ENCODE results near the gene SYNJ1. TPM values are rescaled to one million over a fixed set of nuclear protein-coding genes. Genes with fewer than 3 reads are reported as not detected.

Gene SYNJ1
- total and polyA plus RNA-seq, 7 donors: 5.9 to 14.8 (median 10.8) TPM

DNA sequence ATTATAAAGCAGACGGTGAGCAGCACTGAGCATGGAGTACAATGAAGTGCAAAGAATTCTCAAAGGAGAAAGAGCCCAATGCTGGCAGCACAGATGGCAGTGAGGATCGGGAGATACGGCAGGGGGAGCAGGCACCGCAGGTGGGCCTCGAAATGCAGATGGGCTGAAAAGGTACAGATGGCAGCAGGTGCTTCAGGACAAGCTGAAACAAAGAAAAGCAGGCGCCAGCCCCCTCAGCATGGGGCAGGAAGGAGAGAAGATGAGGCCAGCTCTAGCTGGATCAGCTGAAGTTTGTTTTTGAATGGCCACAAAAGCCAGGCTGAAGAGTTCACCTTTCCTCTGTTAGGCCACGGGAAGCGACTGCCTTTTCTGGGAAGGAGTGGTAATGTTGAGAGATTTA, 123.3 kb downstream of the SYNJ1 start:
- no peak overlapping the region for H3K4me3 ChIP-seq
- no peak overlapping the region for H3K27ac ChIP-seq
- H3K27me3 ChIP-seq (ENCODE audit: insufficient read depth in 3 of 3, low read length in 2 of 3): no peaks in the 10 kb centered on the region
- H3K36me3 ChIP-seq (ENCODE audit: insufficient read depth in 1 of 2, low read depth in 1 of 2): peaks cover 13 to 87% of the 10 kb centered on the region in 2 donors
- 67 to 78% (median 78%) methylated on average over 8 of the region's 8 CpGs for WGBS, 3 donors
- no peaks in the 10 kb centered on the region for H3K4me1 ChIP-seq
- DNase-seq: no peak
- TF ChIP-seq, protein P1, sequence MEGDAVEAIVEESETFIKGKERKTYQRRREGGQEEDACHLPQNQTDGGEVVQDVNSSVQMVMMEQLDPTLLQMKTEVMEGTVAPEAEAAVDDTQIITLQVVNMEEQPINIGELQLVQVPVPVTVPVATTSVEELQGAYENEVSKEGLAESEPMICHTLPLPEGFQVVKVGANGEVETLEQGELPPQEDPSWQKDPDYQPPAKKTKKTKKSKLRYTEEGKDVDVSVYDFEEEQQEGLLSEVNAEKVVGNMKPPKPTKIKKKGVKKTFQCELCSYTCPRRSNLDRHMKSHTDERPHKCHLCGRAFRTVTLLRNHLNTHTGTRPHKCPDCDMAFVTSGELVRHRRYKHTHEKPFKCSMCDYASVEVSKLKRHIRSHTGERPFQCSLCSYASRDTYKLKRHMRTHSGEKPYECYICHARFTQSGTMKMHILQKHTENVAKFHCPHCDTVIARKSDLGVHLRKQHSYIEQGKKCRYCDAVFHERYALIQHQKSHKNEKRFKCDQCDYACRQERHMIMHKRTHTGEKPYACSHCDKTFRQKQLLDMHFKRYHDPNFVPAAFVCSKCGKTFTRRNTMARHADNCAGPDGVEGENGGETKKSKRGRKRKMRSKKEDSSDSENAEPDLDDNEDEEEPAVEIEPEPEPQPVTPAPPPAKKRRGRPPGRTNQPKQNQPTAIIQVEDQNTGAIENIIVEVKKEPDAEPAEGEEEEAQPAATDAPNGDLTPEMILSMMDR (IDR thresholded peaks at IDR 0.05): no peak
- intact Hi-C loops (cut with DNase I): loop anchor here in 1 of 2 donors (10.0 kb wide), 1 partner anchor 200 kb away; no protein-coding TSS in a partner anchor
- ATAC-seq: no peak
- no peaks in the 10 kb centered on the region for H3K9me3 ChIP-seq

DNA sequence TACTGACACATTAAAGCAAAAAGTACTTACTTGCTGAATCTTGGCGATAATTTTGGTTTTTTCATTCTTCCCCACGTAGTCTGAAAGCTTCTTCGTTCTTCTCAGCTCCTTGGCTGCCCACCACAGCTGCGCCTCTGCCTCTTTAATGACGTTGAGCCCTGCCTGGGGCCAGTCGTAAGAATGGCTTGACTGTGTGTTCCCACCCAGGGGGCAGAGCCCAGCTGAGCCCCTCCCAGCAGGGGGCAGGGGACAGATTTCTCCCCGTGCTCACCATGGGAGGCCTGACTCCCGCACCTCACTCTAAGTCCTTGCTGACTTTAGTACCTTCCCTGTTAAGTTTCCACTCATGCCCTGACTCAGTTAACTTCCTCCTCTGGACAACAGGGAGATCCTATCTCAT, 124.7 kb downstream of the SYNJ1 start:
- TF ChIP-seq, protein P1 (IDR thresholded peaks at IDR 0.05): no peak
- intact Hi-C loops (cut with DNase I): loop anchor here in 1 of 2 donors (10.0 kb wide), 1 partner anchor 198 kb away; no protein-coding TSS in a partner anchor

DNA sequence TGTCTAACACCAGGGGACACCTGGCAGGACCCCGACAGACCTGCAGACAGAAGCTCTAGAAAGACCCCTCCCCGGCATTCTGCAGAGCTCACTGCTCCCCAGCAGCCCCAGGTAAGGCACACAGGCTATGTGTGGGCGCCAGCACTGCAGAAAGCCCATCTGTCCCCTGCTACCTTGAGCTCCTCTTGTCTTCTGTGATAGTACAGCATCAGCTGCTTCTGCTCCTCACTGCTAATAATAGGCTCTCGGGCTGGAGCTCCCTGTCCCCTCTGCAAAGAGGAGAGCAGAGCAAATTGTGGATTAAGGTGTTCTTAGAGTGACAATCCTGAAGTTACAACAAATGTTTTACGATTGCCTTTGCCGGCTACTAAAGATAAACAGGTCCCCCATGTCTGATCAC, 125.7 kb downstream of the SYNJ1 start:
- Histone ChIP-seq H3K27ac (no peak overlapping the region), H3K36me3 (ENCODE audit: insufficient read depth in 1 of 2, low read depth in 1 of 2) (peaks cover 13 to 79% of the 10 kb centered on the region in 2 donors), H3K4me1 (no peaks in the 10 kb centered on the region), H3K4me3 (no peak overlapping the region), H3K9me3 (no peaks in the 10 kb centered on the region), H3K27me3 (ENCODE audit: insufficient read depth in 3 of 3, low read length in 2 of 3) (no peaks in the 10 kb centered on the region)
- intact Hi-C loops (cut with DNase I): loop anchor here in 1 of 2 donors (10.0 kb wide), 1 partner anchor 197 kb away; no protein-coding TSS in a partner anchor
- ATAC-seq (no peak), DNase-seq (no peak)
- 89 to 92% (median 90%) methylated on average over 6 of the region's 6 CpGs for WGBS, 3 donors
- TF ChIP-seq, protein P1 (IDR thresholded peaks at IDR 0.05): no peak

More for the DNA sequence above, 124.7 kb downstream of the SYNJ1 start:
- Histone ChIP-seq H3K36me3 (ENCODE audit: insufficient read depth in 1 of 2, low read depth in 1 of 2) (peaks cover 13 to 83% of the 10 kb centered on the region in 2 donors), H3K4me1 (no peaks in the 10 kb centered on the region), H3K27ac (no peak overlapping the region), H3K9me3 (no peaks in the 10 kb centered on the region), H3K27me3 (ENCODE audit: insufficient read depth in 3 of 3, low read length in 2 of 3) (no peaks in the 10 kb centered on the region), H3K4me3 (no peak overlapping the region)
- ATAC-seq (no peak), DNase-seq (no peak)
- WGBS, 3 donors: 68 to 73% (median 71%) methylated on average over 8 of the region's 8 CpGs

DNA sequence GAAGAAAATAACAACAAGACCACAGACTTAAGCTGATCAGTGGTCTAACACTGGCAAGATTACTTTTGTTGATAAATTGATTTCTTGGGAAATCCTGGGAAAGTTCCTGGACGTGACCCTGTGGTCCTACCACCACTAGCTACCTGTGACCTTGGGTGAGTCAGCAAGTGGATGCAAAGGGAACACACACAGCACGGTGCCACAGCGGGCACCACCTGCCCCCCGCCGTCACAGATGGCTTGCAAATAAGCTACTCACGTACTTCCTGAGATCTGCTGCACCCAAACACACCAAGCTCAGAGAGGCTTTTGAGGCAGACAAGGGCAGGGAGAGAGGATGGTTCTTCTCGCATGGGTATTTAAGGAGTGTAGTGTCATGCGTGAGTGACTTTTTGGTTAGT, 128.3 kb downstream of the SYNJ1 start:
- Histone ChIP-seq H3K36me3 (ENCODE audit: insufficient read depth in 1 of 2, low read depth in 1 of 2) (peaks cover 8 to 55% of the 10 kb centered on the region in 2 donors), H3K4me3 (no peak overlapping the region), H3K9me3 (no peaks in the 10 kb centered on the region), H3K27me3 (ENCODE audit: insufficient read depth in 3 of 3, low read length in 2 of 3) (no peaks in the 10 kb centered on the region), H3K27ac (no peak overlapping the region), H3K4me1 (no peaks in the 10 kb centered on the region)
- 81 to 90% (median 83%) methylated on average over 8 of the region's 8 CpGs for WGBS, 3 donors
- peak in 2 of 4 donors; percentile 27 to 37 for ATAC-seq
- DNase-seq: no peak
- intact Hi-C loops (cut with DNase I): no loop called here
- TF ChIP-seq, protein P1 (IDR thresholded peaks at IDR 0.05): no peak

DNA sequence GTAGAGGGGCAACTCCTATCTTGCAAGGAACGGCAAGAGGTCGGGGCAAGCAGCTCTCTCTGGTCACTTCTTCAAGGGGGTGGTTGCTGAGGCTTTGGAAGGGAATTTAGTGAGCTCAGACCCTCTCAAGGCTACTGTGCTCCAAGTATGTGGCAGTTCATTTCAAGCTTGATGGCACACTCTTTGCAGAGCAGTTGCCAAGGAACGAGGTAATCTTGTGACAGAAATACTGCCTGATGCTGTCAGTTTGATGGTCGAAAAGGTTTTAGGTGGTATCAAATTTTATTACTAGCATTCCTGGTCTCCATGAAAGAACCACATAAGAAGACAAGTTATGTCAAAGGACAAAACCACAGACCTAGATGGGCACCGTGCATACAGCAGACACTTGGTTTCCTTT, 128.7 kb downstream of the SYNJ1 start:
- H3K27ac ChIP-seq: no peak overlapping the region
- H3K4me1 ChIP-seq: no peaks in the 10 kb centered on the region
- H3K4me3 ChIP-seq: no peak overlapping the region
- no peak for DNase-seq
- WGBS, 3 donors: 33 to 64% (median 49%) methylated on average over 5 of the region's 5 CpGs
- peaks cover 8 to 50% of the 10 kb centered on the region in 2 donors for H3K36me3 ChIP-seq (ENCODE audit: insufficient read depth in 1 of 2, low read depth in 1 of 2)
- TF ChIP-seq, protein P1 (IDR thresholded peaks at IDR 0.05): no peak
- intact Hi-C loops (cut with DNase I): no loop called here
- H3K9me3 ChIP-seq: no peaks in the 10 kb centered on the region
- H3K27me3 ChIP-seq (ENCODE audit: insufficient read depth in 3 of 3, low read length in 2 of 3): no peaks in the 10 kb centered on the region
- peak in 1 of 4 donors; percentile 12 for ATAC-seq

Data from psoas muscle (tissue), 8 donors.